ENCODE data around the gene CATSPERZ.

DNA sequence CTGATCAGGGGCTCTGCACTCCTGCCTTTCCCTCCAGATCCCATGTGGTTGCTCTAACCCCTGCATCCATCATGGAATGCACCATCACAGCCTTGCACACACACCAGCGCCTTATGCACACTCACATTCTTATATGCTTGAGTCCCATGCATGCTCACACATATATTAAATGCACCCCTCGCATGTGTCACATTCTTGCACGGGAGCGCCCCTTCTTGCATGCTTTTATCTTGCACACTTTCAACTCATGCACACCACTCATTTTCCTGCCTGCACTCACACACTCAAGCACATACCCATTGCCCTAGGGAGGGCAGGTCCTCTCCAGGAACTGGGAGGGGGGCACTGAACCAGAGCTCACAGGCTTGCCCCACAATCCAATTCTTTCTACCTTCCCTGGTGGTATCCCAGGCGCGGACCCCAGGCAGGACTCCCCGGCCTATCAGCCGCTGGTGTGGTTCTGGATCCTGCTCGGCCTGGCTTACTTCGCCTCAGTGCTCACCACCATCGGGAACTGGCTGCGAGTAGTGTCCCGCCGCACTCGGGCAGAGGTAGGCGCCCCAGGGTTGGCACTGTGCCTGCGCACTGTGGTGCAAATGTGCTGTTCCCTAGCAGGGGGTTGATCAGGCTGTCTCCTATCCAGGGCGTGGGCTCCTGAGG is 2.3 kb upstream of the CATSPERZ start:
- TF ChIP-seq STAG1 (CRISPR knock-in tag; IDR thresholded peaks at IDR 0.05): no peak
- TF ChIP-seq ZNF776 (CRISPR knock-in tag; IDR thresholded peaks at IDR 0.05): no peak
- TF ChIP-seq SUZ12 (IDR thresholded peaks at IDR 0.05; ENCODE audit: low read depth, low read length): no peak
- no peak for TF ChIP-seq PBX3 (CRISPR knock-in tag; IDR thresholded peaks at IDR 0.05; ENCODE audit: borderline replicate concordance)
- TF ChIP-seq POLR2AphosphoS5 (IDR thresholded peaks at IDR 0.05; ENCODE audit: low read depth, low read length): no peak
- no peak for TF ChIP-seq ZNF749 (CRISPR knock-in tag; IDR thresholded peaks at IDR 0.05; ENCODE audit: borderline replicate concordance)
- TF ChIP-seq ZNF407 (CRISPR knock-in tag; IDR thresholded peaks at IDR 0.05; ENCODE audit: not compliant biosample characterization): no peak
- TF ChIP-seq, protein P1, sequence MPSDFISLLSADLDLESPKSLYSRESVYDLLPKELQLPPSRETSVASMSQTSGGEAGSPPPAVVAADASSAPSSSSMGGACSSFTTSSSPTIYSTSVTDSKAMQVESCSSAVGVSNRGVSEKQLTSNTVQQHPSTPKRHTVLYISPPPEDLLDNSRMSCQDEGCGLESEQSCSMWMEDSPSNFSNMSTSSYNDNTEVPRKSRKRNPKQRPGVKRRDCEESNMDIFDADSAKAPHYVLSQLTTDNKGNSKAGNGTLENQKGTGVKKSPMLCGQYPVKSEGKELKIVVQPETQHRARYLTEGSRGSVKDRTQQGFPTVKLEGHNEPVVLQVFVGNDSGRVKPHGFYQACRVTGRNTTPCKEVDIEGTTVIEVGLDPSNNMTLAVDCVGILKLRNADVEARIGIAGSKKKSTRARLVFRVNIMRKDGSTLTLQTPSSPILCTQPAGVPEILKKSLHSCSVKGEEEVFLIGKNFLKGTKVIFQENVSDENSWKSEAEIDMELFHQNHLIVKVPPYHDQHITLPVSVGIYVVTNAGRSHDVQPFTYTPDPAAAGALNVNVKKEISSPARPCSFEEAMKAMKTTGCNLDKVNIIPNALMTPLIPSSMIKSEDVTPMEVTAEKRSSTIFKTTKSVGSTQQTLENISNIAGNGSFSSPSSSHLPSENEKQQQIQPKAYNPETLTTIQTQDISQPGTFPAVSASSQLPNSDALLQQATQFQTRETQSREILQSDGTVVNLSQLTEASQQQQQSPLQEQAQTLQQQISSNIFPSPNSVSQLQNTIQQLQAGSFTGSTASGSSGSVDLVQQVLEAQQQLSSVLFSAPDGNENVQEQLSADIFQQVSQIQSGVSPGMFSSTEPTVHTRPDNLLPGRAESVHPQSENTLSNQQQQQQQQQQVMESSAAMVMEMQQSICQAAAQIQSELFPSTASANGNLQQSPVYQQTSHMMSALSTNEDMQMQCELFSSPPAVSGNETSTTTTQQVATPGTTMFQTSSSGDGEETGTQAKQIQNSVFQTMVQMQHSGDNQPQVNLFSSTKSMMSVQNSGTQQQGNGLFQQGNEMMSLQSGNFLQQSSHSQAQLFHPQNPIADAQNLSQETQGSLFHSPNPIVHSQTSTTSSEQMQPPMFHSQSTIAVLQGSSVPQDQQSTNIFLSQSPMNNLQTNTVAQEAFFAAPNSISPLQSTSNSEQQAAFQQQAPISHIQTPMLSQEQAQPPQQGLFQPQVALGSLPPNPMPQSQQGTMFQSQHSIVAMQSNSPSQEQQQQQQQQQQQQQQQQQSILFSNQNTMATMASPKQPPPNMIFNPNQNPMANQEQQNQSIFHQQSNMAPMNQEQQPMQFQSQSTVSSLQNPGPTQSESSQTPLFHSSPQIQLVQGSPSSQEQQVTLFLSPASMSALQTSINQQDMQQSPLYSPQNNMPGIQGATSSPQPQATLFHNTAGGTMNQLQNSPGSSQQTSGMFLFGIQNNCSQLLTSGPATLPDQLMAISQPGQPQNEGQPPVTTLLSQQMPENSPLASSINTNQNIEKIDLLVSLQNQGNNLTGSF (CRISPR knock-in tag; IDR thresholded peaks at IDR 0.05): no peak
- TF ChIP-seq SP1 (IDR thresholded peaks at IDR 0.05): no peak
- no peak for TF ChIP-seq SP1 (CRISPR knock-in tag; IDR thresholded peaks at IDR 0.05)

Measured in HepG2 (cell line).